HepG2 (cell line): ENCODE measurements around the gene PDZD7.

Experiments used
- ZNF160 ChIP-seq: sonication (generic); formaldehyde crosslinking; IDR thresholded peaks from 2 replicates; pipeline ENCODE4 v1.8.0; 2022; ENCODE audit warnings: mild to moderate bottlenecking, inconsistent platforms, missing genetic modification reagents
- TF ChIP-seq, protein P1 (sequence below): IDR thresholded peaks from 2 replicates; pipeline ENCODE4 v1.6.1; 2012; ENCODE audit warnings: inconsistent platforms

DNA sequence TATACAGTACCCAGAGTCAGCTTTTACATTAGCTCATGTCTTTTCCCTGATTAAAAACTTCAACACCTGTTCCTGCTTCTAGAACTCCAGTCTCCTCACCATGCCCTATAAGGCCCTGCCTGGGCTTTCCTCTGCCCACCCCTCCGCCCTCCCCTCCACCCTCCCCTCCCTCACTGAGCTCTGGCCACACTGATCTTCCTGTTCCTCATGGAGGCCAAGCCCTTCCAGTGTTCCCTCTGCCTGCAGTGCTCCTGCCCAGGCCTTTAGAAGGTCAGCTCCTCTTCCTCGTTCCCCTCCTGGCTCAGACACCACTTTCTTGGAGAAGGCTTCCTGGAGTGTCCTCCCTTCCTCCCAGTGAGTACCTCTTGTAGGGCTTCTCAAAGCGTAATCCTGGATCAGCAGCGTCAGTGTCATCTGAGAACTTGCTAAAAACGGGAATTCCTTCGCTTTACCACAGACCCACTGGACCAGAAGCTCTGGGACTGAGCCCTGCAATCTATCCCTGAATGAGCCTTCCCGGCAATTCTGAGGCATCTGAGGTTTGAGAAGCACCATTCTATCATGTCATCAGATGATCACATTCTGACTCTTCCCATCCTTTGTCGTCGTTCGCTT is 3.7 kb downstream of the PDZD7 start:
- no peak for TF ChIP-seq ZNF160 (CRISPR knock-in tag)
- TF ChIP-seq, protein P1, sequence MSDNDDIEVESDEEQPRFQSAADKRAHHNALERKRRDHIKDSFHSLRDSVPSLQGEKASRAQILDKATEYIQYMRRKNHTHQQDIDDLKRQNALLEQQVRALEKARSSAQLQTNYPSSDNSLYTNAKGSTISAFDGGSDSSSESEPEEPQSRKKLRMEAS: no peak
